Choroid plexus epithelial cell (primary cell): ENCODE results near the gene ABI3BP.
A peak's percentile ranks its signal among the peaks of the same experiment; 100 is the strongest.

Source experiments
- DNase-seq: peaks from one replicate; pipeline ENCODE4 v3.0.0-alpha.2; 2010; ENCODE audit warnings: low read depth
- H3K4me3 ChIP-seq: 2 replicates; pipeline ENCODE4 v1.5.1; 2011; ENCODE audit warnings: low read depth, mild to moderate bottlenecking, control low read depth, low read length, moderate library complexity
- TF ChIP-seq, protein P1 (sequence below): conservative IDR thresholded peaks from 2 replicates; pipeline ENCODE4 v1.5.1; 2011; ENCODE audit warnings: low read depth, mild to moderate bottlenecking, control low read depth, inconsistent platforms, low read length, moderate library complexity

Gene ABI3BP

DNA sequence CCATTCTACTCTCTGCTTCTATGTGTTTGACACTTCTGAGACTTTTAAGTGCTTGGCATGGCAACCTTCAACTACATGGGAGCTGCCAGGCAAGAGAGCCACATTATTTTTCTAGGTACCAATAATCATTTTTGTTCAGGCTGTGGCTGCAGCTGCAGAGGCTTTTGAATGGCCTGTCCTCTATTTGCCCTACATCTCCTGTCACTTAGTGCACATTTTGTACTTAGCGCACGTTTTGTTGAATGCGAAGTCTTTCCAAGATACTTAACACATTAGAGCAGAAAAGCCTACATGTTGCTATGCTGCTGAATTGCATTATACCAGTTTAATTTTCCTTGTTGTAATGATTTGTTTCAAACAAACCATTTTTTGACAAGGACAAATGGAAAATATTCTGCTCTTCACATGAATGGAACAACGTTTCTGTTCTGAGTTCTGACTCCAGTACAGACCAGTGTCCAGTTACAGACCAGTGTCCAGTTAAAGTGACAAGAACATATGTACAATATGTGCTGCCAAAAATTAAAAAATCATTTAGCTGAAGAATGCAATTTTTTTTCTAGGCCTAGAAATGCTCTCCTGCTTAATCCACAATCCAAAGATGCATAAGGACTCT is 113.9 kb downstream of the ABI3BP start:
- no peak overlapping the region for H3K4me3 ChIP-seq
- TF ChIP-seq, protein P1, sequence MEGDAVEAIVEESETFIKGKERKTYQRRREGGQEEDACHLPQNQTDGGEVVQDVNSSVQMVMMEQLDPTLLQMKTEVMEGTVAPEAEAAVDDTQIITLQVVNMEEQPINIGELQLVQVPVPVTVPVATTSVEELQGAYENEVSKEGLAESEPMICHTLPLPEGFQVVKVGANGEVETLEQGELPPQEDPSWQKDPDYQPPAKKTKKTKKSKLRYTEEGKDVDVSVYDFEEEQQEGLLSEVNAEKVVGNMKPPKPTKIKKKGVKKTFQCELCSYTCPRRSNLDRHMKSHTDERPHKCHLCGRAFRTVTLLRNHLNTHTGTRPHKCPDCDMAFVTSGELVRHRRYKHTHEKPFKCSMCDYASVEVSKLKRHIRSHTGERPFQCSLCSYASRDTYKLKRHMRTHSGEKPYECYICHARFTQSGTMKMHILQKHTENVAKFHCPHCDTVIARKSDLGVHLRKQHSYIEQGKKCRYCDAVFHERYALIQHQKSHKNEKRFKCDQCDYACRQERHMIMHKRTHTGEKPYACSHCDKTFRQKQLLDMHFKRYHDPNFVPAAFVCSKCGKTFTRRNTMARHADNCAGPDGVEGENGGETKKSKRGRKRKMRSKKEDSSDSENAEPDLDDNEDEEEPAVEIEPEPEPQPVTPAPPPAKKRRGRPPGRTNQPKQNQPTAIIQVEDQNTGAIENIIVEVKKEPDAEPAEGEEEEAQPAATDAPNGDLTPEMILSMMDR: no peak
- no peak for DNase-seq

DNA sequence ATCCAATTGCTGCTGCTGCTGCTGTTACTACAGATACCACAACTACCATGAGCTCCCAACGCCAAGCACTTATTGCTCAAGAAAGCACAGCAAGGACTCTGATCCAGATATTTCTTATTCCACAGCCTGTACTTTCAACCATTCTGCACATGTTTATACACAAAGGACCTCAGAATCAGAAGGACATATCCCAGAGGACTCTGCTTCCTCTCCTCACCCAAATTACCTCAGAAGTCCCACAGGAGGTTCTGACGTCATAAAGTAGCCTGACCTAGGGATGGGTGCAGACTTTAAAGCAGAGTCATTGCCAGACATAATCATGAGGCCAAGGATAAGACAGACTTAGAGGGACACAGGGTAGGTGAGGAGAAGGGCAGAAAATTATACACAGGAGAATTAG is 115.9 kb downstream of the ABI3BP start:
- TF ChIP-seq, protein P1: no peak
- H3K4me3 ChIP-seq: no peak overlapping the region
- no peak for DNase-seq

DNA sequence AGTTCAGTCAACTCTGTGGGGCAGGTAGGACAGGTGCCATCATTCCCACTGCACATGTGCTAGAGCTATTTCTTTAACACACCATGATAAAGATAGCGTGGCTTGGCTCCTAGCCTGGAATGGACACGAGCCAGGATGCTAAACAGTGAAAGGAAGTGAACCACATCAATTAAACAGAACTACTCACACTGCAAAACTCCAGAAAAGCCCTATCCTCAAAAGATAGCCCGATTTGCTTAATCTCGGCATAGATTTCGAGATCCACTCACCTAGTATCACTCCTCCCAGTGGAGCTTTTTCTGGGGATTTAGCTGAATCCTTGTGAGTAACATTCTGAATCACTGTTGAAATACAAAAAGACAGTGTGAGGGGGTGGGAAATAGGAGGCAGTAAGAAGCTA is 118.0 kb downstream of the ABI3BP start:
- TF ChIP-seq, protein P1: no peak
- peak; percentile 70 for DNase-seq
- H3K4me3 ChIP-seq: no peak overlapping the region

DNA sequence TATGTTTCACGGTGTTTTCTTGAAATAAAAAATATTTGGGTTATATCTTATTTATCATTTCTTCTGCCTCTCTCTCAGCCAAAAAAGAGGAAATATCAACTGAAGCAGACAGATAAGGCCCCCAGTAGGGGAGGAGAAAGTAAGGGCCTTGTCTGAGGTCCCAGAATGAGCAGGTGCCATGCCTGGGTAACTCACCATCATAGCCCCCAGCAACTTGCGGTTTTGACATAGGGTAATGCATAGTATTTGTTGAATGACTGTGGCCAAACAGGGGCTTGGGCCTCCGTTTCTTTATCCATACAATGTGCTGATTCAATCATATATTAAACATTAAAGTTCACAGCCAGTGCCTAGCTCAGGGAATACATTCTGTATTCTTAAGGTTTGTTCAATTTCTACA is 119.6 kb downstream of the ABI3BP start:
- TF ChIP-seq, protein P1: no peak

DNA sequence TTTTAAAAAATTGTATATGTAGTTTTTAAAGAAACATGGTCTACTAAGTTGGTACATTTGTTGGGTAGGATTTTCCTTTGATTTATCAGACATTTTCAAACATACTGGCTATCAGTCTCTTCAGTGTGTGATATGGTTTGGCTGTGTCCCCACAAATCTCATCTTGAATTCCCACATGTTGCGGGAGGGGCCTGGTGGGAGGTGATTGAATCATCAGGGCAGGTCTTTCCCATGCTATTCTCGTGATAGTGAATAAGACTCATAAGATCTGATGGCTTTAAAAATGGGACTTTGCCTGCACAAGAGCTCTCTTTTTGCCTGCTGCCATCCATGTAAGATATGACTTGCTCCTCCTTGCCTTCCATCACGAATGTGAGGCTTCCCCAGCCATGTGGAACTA is 121.9 kb downstream of the ABI3BP start:
- no peak overlapping the region for H3K4me3 ChIP-seq
- no peak for DNase-seq
- TF ChIP-seq, protein P1: no peak

More for the DNA sequence above, 119.6 kb downstream of the ABI3BP start:
- DNase-seq: no peak
- no peak overlapping the region for H3K4me3 ChIP-seq

DNA sequence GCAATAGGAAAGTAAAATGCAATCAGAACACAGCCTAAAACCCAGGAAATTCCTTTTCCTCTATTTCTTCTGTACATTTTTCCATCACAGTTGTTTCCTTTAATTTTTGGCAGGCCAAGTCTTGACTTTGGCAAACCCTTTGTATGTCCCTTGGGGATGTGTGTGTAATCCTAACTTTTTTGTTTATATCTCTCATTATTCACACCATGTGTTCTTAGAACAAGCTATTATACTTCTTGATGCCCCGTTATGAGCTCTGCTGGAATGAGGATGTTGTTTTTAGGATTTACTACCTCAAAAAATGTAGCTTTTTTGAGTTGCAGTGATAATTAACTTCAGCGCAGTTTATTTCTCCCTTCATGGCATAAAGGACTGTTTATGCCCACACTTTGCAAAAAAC is 123.4 kb downstream of the ABI3BP start:
- no peak overlapping the region for H3K4me3 ChIP-seq
- DNase-seq: peak; percentile 77
- TF ChIP-seq, protein P1: no peak

DNA sequence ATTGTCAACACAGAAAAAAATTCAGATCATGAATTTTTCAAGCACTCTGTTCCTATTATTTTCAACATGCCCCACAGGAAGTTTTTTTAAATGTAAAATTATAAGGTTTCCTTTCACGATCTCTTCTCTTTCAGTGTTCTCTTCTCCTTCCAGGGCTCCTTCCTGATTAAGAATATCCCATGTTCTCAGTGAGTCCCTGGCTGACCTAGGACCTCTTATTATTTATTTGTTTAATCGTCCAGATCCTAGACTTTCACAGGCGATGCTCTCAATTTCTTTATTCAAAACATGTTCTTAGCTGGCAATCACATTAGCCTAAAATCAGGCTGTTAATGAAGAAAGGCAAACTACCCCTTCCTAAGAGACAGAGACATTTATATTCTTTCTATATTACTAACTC is 124.3 kb downstream of the ABI3BP start:
- no peak overlapping the region for H3K4me3 ChIP-seq
- TF ChIP-seq, protein P1: no peak
- DNase-seq: no peak
